Keratinocyte (primary cell): Measurements from ENCODE around the gene ZNF202. TPM values are rescaled to one million over a fixed set of nuclear protein-coding genes. Genes with fewer than 3 reads are reported as not detected.

Experiments
- DNase-seq: peaks from one replicate; pipeline ENCODE4 v3.0.0-alpha.2; 2011; ENCODE audit warnings: low read depth, missing footprints, low spot score
- FAIRE-seq: peaks from 2 replicates; lab custom pipeline; 2011; peaks lifted over from hg19 to GRCh38; lab: Jason Lieb, UNC
- H2AFZ ChIP-seq: 2 replicates; pipeline ENCODE4 v1.6.0; 2012; ENCODE audit warnings: low read length, control low read depth, inconsistent platforms; ENCODE audit not compliant: control insufficient read depth
- H3K27ac ChIP-seq: 2 replicates; pipeline ENCODE4 v1.5.1; 2011; ENCODE audit warnings: low read length; ENCODE audit not compliant: control insufficient read depth, insufficient read depth
- H3K27me3 ChIP-seq: 3 replicates; pipeline ENCODE4 v1.6.0; 2011; ENCODE audit warnings: low read length; ENCODE audit not compliant: control insufficient read depth, insufficient read depth; ENCODE audit errors: extremely low read depth
- H3K36me3 ChIP-seq, 2 experiments: 2 replicates in 1 of 2; 3 replicates in 1 of 2; pipeline ENCODE4 v1.5.1; 2011; ENCODE audit warnings: low read length in 2 of 2, mild to moderate bottlenecking in 1 of 2; ENCODE audit not compliant: control insufficient read depth in 2 of 2, insufficient read depth in 2 of 2; ENCODE audit errors: extremely low read depth in 1 of 2
- H3K4me1 ChIP-seq: 3 replicates; pipeline ENCODE4 v1.5.1; 2011; ENCODE audit warnings: low read length; ENCODE audit not compliant: control insufficient read depth, insufficient read depth; ENCODE audit errors: extremely low read depth
- H3K4me2 ChIP-seq: 3 replicates; pipeline ENCODE4 v1.6.0; 2011; ENCODE audit warnings: low read depth, low read length; ENCODE audit not compliant: control insufficient read depth, insufficient read depth; ENCODE audit errors: extremely low read depth
- H3K4me3 ChIP-seq, 3 experiments: fragments of 200-600 bp in 1 of 3; sonication (generic) in 1 of 3; 2 replicates in 2 of 3; 3 replicates in 1 of 3; pipeline ENCODE4 v1.5.1; 2011 to 2016; ENCODE audit warnings: low read length in 3 of 3, mild to moderate bottlenecking in 3 of 3, control low read depth in 2 of 3, inconsistent platforms in 1 of 3, low read depth in 1 of 3, mixed read lengths in 1 of 3, mixed run types in 1 of 3, moderate library complexity in 1 of 3; ENCODE audit not compliant: control insufficient read depth in 2 of 3, insufficient read depth in 2 of 3; ENCODE audit errors: extremely low read depth in 1 of 3
- H3K79me2 ChIP-seq: 2 replicates; pipeline ENCODE4 v1.6.0; 2012; ENCODE audit warnings: low read length; ENCODE audit not compliant: control insufficient read depth, insufficient read depth
- H3K9ac ChIP-seq: 3 replicates; pipeline ENCODE4 v1.6.0; 2011; ENCODE audit warnings: low read length; ENCODE audit not compliant: control insufficient read depth, insufficient read depth; ENCODE audit errors: extremely low read depth
- H3K9me1 ChIP-seq: 3 replicates; pipeline ENCODE4 v1.6.0; 2011; ENCODE audit warnings: low read length; ENCODE audit not compliant: control insufficient read depth, insufficient read depth; ENCODE audit errors: extremely low read depth
- H3K9me3 ChIP-seq: 2 replicates; pipeline ENCODE4 v1.5.1; 2012; ENCODE audit warnings: low read depth, low read length; ENCODE audit not compliant: control insufficient read depth
- H4K20me1 ChIP-seq: 3 replicates; pipeline ENCODE4 v1.6.0; 2011; ENCODE audit warnings: low read length; ENCODE audit not compliant: control insufficient read depth, insufficient read depth; ENCODE audit errors: extremely low read depth
- EZH2 ChIP-seq: IDR thresholded peaks from one replicate; pipeline ENCODE4 v1.6.1; 2012; ENCODE audit warnings: inconsistent platforms, mild to moderate bottlenecking, low read length, moderate library complexity
- dilution Hi-C: fragments of 300-500 bp; cut with MboI; formaldehyde crosslinking; loops from one replicate; pipeline ENCODE4 v1.7.0; 2020; ENCODE audit warnings: low sequenced_read_pairs; ENCODE audit not compliant: extremely low pct_ligation_motif_present
- polyA plus RNA-seq, 5 experiments: library from polyadenylated mRNA; depleted of rRNA in 3 of 5; stranded (reverse) in 3 of 5; stranded (forward) in 1 of 5; unstranded in 1 of 5; fragments of >200 nt; gene quantifications; 1 replicate in 1 of 5; 2 replicates in 3 of 5; 3 replicates in 1 of 5; pipeline versions ENCODE4 v1.2.1 to v1.2.3, GENCODE V29; 2011 to 2012; ENCODE audit warnings: missing spikeins in 2 of 5, low read depth in 1 of 5, low replicate concordance in 1 of 5
- TF ChIP-seq, protein P1 (sequence below), 3 experiments: IDR thresholded peaks in 1 of 3; conservative IDR thresholded peaks in 1 of 3; optimal IDR thresholded peaks in 1 of 3; 2 replicates in 2 of 3; 3 replicates in 1 of 3; pipeline versions ENCODE3 to v1.5.1; 2011; ENCODE audit warnings: low read length in 3 of 3, mild to moderate bottlenecking in 3 of 3, moderate library complexity in 2 of 3, control low read depth in 1 of 3, inconsistent platforms in 1 of 3; ENCODE audit not compliant: insufficient read depth in 2 of 3; ENCODE audit errors: extremely low read depth in 1 of 3

The ZNF202 gene
- polyA plus RNA-seq, 1 donor (not counting 4 experiments of a cell fraction or from before 2014, with no cell fraction given): 11.4 TPM

DNA sequence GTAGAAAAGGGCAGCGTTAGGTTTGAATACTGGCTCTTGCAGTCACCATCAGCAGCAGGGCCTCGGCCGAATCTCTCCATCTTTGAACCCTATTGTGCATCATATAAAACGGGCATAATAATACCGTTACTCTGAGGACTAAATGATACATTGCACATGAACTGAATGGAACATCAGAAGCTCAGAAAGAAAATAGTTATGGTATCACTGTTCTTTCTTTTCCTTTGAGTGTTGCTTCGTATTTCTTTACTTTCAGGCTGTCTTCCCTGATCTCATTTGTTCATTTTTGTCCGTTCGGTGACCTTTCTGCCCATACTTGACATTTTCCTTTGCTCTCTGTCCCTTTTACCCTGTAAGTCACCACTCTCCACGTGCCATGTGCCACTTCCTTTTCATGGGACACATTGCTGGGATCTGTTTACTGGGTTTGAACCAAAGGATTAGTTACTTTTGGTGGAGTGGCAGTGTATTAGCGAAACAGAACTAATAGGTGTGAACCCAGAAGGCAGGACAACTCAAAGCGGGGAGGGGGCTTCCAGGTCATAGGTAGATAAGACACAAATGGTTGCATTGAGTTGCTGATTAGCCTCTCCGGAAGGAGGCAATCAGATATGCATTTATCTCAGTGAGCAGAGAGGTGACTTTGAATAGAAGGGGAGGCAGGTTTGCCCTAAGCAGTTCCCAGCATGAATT is 717 bp upstream of the ZNF202 start:
- H3K4me3 ChIP-seq: peak overlapping the region; percentile 78 to 99 (median 89)
- H3K9me1 ChIP-seq: no peaks in the 10 kb centered on the region
- no peaks in the 10 kb centered on the region for H4K20me1 ChIP-seq
- H2AFZ ChIP-seq: peak overlapping the region; percentile 97
- no peaks in the 10 kb centered on the region for H3K9me3 ChIP-seq
- DNase-seq (no peak), FAIRE-seq (no peak)
- H3K79me2 ChIP-seq: peaks cover 41% of the 10 kb centered on the region
- peak overlapping the region; percentile 88 for H3K9ac ChIP-seq
- H3K4me2 ChIP-seq: peak overlapping the region; percentile 73
- no peak overlapping the region for H3K27ac ChIP-seq
- dilution Hi-C loops: no loop called here
- H3K4me1 ChIP-seq: peaks cover 11% of the 10 kb centered on the region
- no peaks in the 10 kb centered on the region for H3K27me3 ChIP-seq
- peaks cover 3 to 12% of the 10 kb centered on the region in 2 experiments for H3K36me3 ChIP-seq
- TF ChIP-seq EZH2: no peak
- TF ChIP-seq, protein P1, sequence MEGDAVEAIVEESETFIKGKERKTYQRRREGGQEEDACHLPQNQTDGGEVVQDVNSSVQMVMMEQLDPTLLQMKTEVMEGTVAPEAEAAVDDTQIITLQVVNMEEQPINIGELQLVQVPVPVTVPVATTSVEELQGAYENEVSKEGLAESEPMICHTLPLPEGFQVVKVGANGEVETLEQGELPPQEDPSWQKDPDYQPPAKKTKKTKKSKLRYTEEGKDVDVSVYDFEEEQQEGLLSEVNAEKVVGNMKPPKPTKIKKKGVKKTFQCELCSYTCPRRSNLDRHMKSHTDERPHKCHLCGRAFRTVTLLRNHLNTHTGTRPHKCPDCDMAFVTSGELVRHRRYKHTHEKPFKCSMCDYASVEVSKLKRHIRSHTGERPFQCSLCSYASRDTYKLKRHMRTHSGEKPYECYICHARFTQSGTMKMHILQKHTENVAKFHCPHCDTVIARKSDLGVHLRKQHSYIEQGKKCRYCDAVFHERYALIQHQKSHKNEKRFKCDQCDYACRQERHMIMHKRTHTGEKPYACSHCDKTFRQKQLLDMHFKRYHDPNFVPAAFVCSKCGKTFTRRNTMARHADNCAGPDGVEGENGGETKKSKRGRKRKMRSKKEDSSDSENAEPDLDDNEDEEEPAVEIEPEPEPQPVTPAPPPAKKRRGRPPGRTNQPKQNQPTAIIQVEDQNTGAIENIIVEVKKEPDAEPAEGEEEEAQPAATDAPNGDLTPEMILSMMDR (optimal IDR thresholded peaks at IDR 0.05 in 1 of 3, IDR thresholded peaks at IDR 0.05 in 1 of 3, conservative IDR thresholded peaks at IDR 0.05 in 1 of 3; ENCODE audit: extremely low read depth in 1 of 3, insufficient read depth in 2 of 3, low read length in 3 of 3): no peak

- FAIRE-seq: no peak
- Histone ChIP-seq H3K9me3 (no peaks in the 10 kb centered on the region), H3K4me2 (peak overlapping the region; percentile 89), H3K4me3 (peak overlapping the region; percentile 78 to 99 (median 89)), H3K4me1 (peaks cover 11% of the 10 kb centered on the region), H3K27me3 (no peaks in the 10 kb centered on the region), H3K27ac (peak overlapping the region; percentile 71), H3K36me3 (peaks cover 3 to 15% of the 10 kb centered on the region in 2 experiments), H4K20me1 (no peaks in the 10 kb centered on the region), H3K9ac (peak overlapping the region; percentile 88), H3K9me1 (no peaks in the 10 kb centered on the region), H2AFZ (peak overlapping the region; percentile 72), H3K79me2 (peaks cover 55% of the 10 kb centered on the region)
- TF ChIP-seq, protein P1 (optimal IDR thresholded peaks at IDR 0.05 in 1 of 3, IDR thresholded peaks at IDR 0.05 in 1 of 3, conservative IDR thresholded peaks at IDR 0.05 in 1 of 3; ENCODE audit: extremely low read depth in 1 of 3, insufficient read depth in 2 of 3, low read length in 3 of 3): no peak
- no peak for TF ChIP-seq EZH2
- dilution Hi-C loops: no loop called here
- DNase-seq: no peak
These were observed 687 bp downstream of the ZNF202 start for GRCh38 chr11:123740787-123741158.
